Activated CD4-positive, alpha-beta T cell treated with anti-CD3 and anti-CD28 coated beads, Interleukin-2, amount 50 U/mL, for 4 hours (primary cell): ENCODE measurements around the gene TSPAN9.

Experiments used
- DNase-seq, 2 experiments: peaks; one replicate each; pipeline ENCODE4 v3.0.0-alpha.2; 2020

Gene TSPAN9

GRCh38 chr12:3103806-3104205 is 26.6 kb downstream of the TSPAN9 start:
- DNase-seq, result no peak

GRCh38 chr12:3105690-3106479 is 28.7 kb downstream of the TSPAN9 start:
- no peak for DNase-seq

GRCh38 chr12:3106579-3106978 is 29.4 kb downstream of the TSPAN9 start:
- DNase-seq, result no peak

GRCh38 chr12:3107071-3107583 is 29.9 kb downstream of the TSPAN9 start:
- no peak for DNase-seq

- no peak for DNase-seq
Observed at GRCh38 chr12:3107954-3108353, 30.8 kb downstream of the TSPAN9 start.

GRCh38 chr12:3110578-3110977 is 33.4 kb downstream of the TSPAN9 start:
- DNase-seq, result no peak

GRCh38 chr12:3113671-3114325 is 36.6 kb downstream of the TSPAN9 start:
- DNase-seq, result no peak

- DNase-seq, result no peak
Observed at GRCh38 chr12:3114671-3115070, 37.5 kb downstream of the TSPAN9 start.

- DNase-seq, result no peak
Observed at GRCh38 chr12:3115078-3115477, 37.9 kb downstream of the TSPAN9 start.

GRCh38 chr12:3116106-3116844 is 39.1 kb downstream of the TSPAN9 start:
- DNase-seq, result no peak

- no peak for DNase-seq
Observed at GRCh38 chr12:3117144-3117581, 40.0 kb downstream of the TSPAN9 start.

- no peak for DNase-seq
Observed at GRCh38 chr12:3117591-3118015, 40.4 kb downstream of the TSPAN9 start.

- no peak for DNase-seq
Observed at GRCh38 chr12:3119192-3119755, 42.1 kb downstream of the TSPAN9 start.

- DNase-seq, result no peak
Observed at GRCh38 chr12:3119756-3120601, 42.8 kb downstream of the TSPAN9 start.

- no peak for DNase-seq
Observed at GRCh38 chr12:3120701-3121100, 43.5 kb downstream of the TSPAN9 start.

- no peak for DNase-seq
Observed at GRCh38 chr12:3122841-3123678, 45.9 kb downstream of the TSPAN9 start.

GRCh38 chr12:3123729-3124128 is 46.5 kb downstream of the TSPAN9 start:
- no peak for DNase-seq

- no peak for DNase-seq
Observed at GRCh38 chr12:3124917-3125316, 47.7 kb downstream of the TSPAN9 start.

GRCh38 chr12:3125674-3126073 is 48.5 kb downstream of the TSPAN9 start:
- no peak for DNase-seq

- no peak for DNase-seq
Observed at GRCh38 chr12:3127832-3128231, 50.7 kb downstream of the TSPAN9 start.
